ENCODE data around the gene PSMA7. TPM values are rescaled to one million over a fixed set of nuclear protein-coding genes. Genes with fewer than 3 reads are reported as not detected.

The PSMA7 gene
- polyA plus RNA-seq, 1 of the 3 experiments (the other 2 are of a cell fraction), result 801 TPM

- peak; percentile 16; the same call in 1 of the 2 replicates for TF ChIP-seq MAX (IDR thresholded peaks at IDR 0.05; ENCODE audit: low read depth)
- TF ChIP-seq NFIC (IDR thresholded peaks at IDR 0.05; ENCODE audit: borderline replicate concordance), result no peak
- TF ChIP-seq TEAD4 (IDR thresholded peaks at IDR 0.05; ENCODE audit: borderline replicate concordance, insufficient read depth), result no peak
- no peak for TF ChIP-seq GATA2 (CRISPR knock-in tag; IDR thresholded peaks at IDR 0.05)
- no peak for TF ChIP-seq MEF2A (IDR thresholded peaks at IDR 0.05; ENCODE audit: borderline replicate concordance, low read depth)
Observed at GRCh38 chr20:62120990-62121775, 22.0 kb downstream of the PSMA7 start (continued).

- H3K4me3 ChIP-seq (ENCODE audit: low read depth in 2 of 2, low read length in 1 of 2), result no peak overlapping the region
- no peaks in the 10 kb centered on the region for H3K9me3 ChIP-seq
- H3K4me2 ChIP-seq, result no peak overlapping the region
- peaks cover 1 to 9% of the 10 kb centered on the region in 2 experiments for H3K36me3 ChIP-seq (replicated peaks in 1 of 2; ENCODE audit: control insufficient read depth in 1 of 2, insufficient read depth in 2 of 2, low read length in 1 of 2)
- peaks cover 9 to 31% of the 10 kb centered on the region in 2 experiments; a peak in 3 of 4 replicates for H3K4me1 ChIP-seq (ENCODE audit: control insufficient read depth in 1 of 2, insufficient read depth in 2 of 2, low read depth in 1 of 2, low read length in 1 of 2)
- no peak overlapping the region for H3K9ac ChIP-seq
- ChIA-PET POLR2A (interaction anchor here (3.8 kb wide), 1 partner anchor 54 kb away, joined by 41 read pairs; the partner anchor contains the start of gene TAF4), CTCF (interaction anchor here (2.9 kb wide), 1 partner anchor 109 kb away, joined by 11 read pairs; no protein-coding TSS in a partner anchor)
- DNase-seq, result no peak
- no peaks in the 10 kb centered on the region for H3K27me3 ChIP-seq (ENCODE audit: insufficient read depth)
- peaks cover 22% of the 10 kb centered on the region for H4K20me1 ChIP-seq (ENCODE audit: insufficient read depth)
- H3K9me2 ChIP-seq, result no peaks in the 10 kb centered on the region
- no peak overlapping the region for H3K27ac ChIP-seq (ENCODE audit: low read depth in 2 of 2, low read length in 1 of 2)
- H3F3A ChIP-seq (replicated peaks; ENCODE audit: insufficient read depth), result peaks cover 6% of the 10 kb centered on the region
- H3K79me2 ChIP-seq (ENCODE audit: insufficient read depth), result peaks cover 25% of the 10 kb centered on the region
- no peak overlapping the region for H2AFZ ChIP-seq (ENCODE audit: low read depth)
- WGBS (ENCODE audit: low lambda C conversion rate), result 95% methylated on average over 5 of the region's 5 CpGs
- TF ChIP-seq REST (IDR thresholded peaks at IDR 0.05; ENCODE audit: low read depth, low read length), result no peak
- TF ChIP-seq MAX (IDR thresholded peaks at IDR 0.05; ENCODE audit: low read depth), result no peak
- TF ChIP-seq SMC3 (IDR thresholded peaks at IDR 0.05; ENCODE audit: low read depth, low read length), result no peak
- no peak for TF ChIP-seq TCF12 (IDR thresholded peaks at IDR 0.05)
- no peak for TF ChIP-seq CTCF (IDR thresholded peaks at IDR 0.05)
- no peak for TF ChIP-seq PBX3 (IDR thresholded peaks at IDR 0.05)
- no peak for TF ChIP-seq ZBTB33 (IDR thresholded peaks at IDR 0.05; ENCODE audit: borderline replicate concordance, low read depth)
- no peak for TF ChIP-seq GABPA (IDR thresholded peaks at IDR 0.05; ENCODE audit: low read depth)
- TF ChIP-seq NFIC (IDR thresholded peaks at IDR 0.05; ENCODE audit: borderline replicate concordance), result no peak
- no peak for TF ChIP-seq RAD21 (IDR thresholded peaks at IDR 0.05; ENCODE audit: low read length)
- no peak for TF ChIP-seq ELF1 (IDR thresholded peaks at IDR 0.05)
- TF ChIP-seq USF1 (IDR thresholded peaks at IDR 0.05; ENCODE audit: borderline replicate concordance, low read depth), result no peak
- no peak for TF ChIP-seq FOXJ3 (CRISPR knock-in tag; IDR thresholded peaks at IDR 0.05)
- TF ChIP-seq CHD2 (IDR thresholded peaks at IDR 0.05; ENCODE audit: low read length, partially characterized antibody), result no peak
- TF ChIP-seq FOXM1 (IDR thresholded peaks at IDR 0.05; ENCODE audit: low read depth), result no peak
- no peak for TF ChIP-seq RCOR1 (IDR thresholded peaks at IDR 0.05; ENCODE audit: low read length)
- TF ChIP-seq RFX5 (IDR thresholded peaks at IDR 0.05; ENCODE audit: low read length), result no peak
- TF ChIP-seq SIN3A (IDR thresholded peaks at IDR 0.05; ENCODE audit: borderline replicate concordance, low read depth, low read length), result no peak
Observed at GRCh38 chr20:62120365-62120762, 22.8 kb downstream of the PSMA7 start.
